Large intestine (tissue), 12 donors: ENCODE data around the gene SUSD6. TPM values are rescaled to one million over a fixed set of nuclear protein-coding genes. Genes with fewer than 3 reads are reported as not detected.

Source experiments
- DNase-seq, 2 donors: peaks; one replicate each; pipeline versions ENCODE4 v3.0.0 to v3.0.0-alpha.2; 2013
- H3K27ac ChIP-seq: one replicate; pipeline ENCODE4 v1.5.1; 2013; ENCODE audit warnings: low read length
- H3K27me3 ChIP-seq: 2 replicates; pipeline ENCODE4 v1.6.1; 2013; ENCODE audit warnings: low read length; ENCODE audit not compliant: control insufficient read depth, insufficient read depth
- H3K36me3 ChIP-seq: 2 replicates; pipeline ENCODE4 v1.6.1; 2013; ENCODE audit warnings: low read length; ENCODE audit not compliant: control insufficient read depth, insufficient read depth
- H3K4me1 ChIP-seq: one replicate; pipeline ENCODE4 v1.6.1; 2013; ENCODE audit warnings: low read length; ENCODE audit not compliant: control insufficient read depth, insufficient read depth
- H3K4me3 ChIP-seq: one replicate; pipeline ENCODE4 v1.5.1; 2013; ENCODE audit warnings: low read length
- H3K9me3 ChIP-seq: one replicate; pipeline ENCODE4 v1.6.1; 2013; ENCODE audit warnings: mild to moderate bottlenecking, low read depth, low read length, moderate library complexity; ENCODE audit not compliant: control insufficient read depth
- WGBS: methylation state at CpG from one replicate; pipeline ENCODE4 v1.1.5; 2013; ENCODE audit warnings: low lambda C conversion rate; ENCODE audit not compliant: insufficient coverage; 5-methylcytosine and 5-hydroxymethylcytosine counted together
- long read RNA-seq, 11 donors: transcript quantifications; one replicate each; lab custom pipeline, GENCODE V29; 2026
- polyA plus RNA-seq: library from polyadenylated mRNA; unstranded; fragments of 120-200 nt; gene quantifications from one replicate; pipeline ENCODE4 v1.2.1, GENCODE V29; 2013

The SUSD6 gene
- 40.4 TPM for polyA plus RNA-seq
- long read RNA-seq, donor 1, full-length matches to known transcripts, result 2 of 2 reads
- long read RNA-seq, donor 1, partial matches to known transcripts, result 0 of 2 reads
- long read RNA-seq, donor 1, other reads (novel, unspliced or antisense), result 0 of 2 reads
- long read RNA-seq, donor 2, full-length matches to known transcripts, result 4 of 4 reads
- long read RNA-seq, donor 2, partial matches to known transcripts, result 0 of 4 reads
- long read RNA-seq, donor 2, other reads (novel, unspliced or antisense), result 0 of 4 reads
- long read RNA-seq, donor 3, result 0 reads
- long read RNA-seq, donor 4, result 0 reads
- long read RNA-seq, donor 5, full-length matches to known transcripts, result 3 of 3 reads
- long read RNA-seq, donor 5, partial matches to known transcripts, result 0 of 3 reads
- long read RNA-seq, donor 5, other reads (novel, unspliced or antisense), result 0 of 3 reads
- long read RNA-seq, donor 6, full-length matches to known transcripts, result 8 of 8 reads
- long read RNA-seq, donor 6, partial matches to known transcripts, result 0 of 8 reads
- long read RNA-seq, donor 6, other reads (novel, unspliced or antisense), result 0 of 8 reads
- long read RNA-seq, donor 7, full-length matches to known transcripts, result 4 of 4 reads
- long read RNA-seq, donor 7, partial matches to known transcripts, result 0 of 4 reads
- long read RNA-seq, donor 7, other reads (novel, unspliced or antisense), result 0 of 4 reads
- long read RNA-seq, donor 8, full-length matches to known transcripts, result 2 of 2 reads
- long read RNA-seq, donor 8, partial matches to known transcripts, result 0 of 2 reads
- long read RNA-seq, donor 8, other reads (novel, unspliced or antisense), result 0 of 2 reads
- long read RNA-seq, donor 9, partial matches to known transcripts, result 60 of 61 reads
- long read RNA-seq, donor 9, other reads (novel, unspliced or antisense), result 0 of 61 reads
- long read RNA-seq, donor 10, full-length matches to known transcripts, result 6 of 11 reads
- long read RNA-seq, donor 10, partial matches to known transcripts, result 5 of 11 reads
- long read RNA-seq, donor 10, other reads (novel, unspliced or antisense), result 0 of 11 reads
- long read RNA-seq, donor 11, full-length matches to known transcripts, result 6 of 6 reads
- long read RNA-seq, donor 11, partial matches to known transcripts, result 0 of 6 reads
- long read RNA-seq, donor 11, other reads (novel, unspliced or antisense), result 0 of 6 reads

DNA sequence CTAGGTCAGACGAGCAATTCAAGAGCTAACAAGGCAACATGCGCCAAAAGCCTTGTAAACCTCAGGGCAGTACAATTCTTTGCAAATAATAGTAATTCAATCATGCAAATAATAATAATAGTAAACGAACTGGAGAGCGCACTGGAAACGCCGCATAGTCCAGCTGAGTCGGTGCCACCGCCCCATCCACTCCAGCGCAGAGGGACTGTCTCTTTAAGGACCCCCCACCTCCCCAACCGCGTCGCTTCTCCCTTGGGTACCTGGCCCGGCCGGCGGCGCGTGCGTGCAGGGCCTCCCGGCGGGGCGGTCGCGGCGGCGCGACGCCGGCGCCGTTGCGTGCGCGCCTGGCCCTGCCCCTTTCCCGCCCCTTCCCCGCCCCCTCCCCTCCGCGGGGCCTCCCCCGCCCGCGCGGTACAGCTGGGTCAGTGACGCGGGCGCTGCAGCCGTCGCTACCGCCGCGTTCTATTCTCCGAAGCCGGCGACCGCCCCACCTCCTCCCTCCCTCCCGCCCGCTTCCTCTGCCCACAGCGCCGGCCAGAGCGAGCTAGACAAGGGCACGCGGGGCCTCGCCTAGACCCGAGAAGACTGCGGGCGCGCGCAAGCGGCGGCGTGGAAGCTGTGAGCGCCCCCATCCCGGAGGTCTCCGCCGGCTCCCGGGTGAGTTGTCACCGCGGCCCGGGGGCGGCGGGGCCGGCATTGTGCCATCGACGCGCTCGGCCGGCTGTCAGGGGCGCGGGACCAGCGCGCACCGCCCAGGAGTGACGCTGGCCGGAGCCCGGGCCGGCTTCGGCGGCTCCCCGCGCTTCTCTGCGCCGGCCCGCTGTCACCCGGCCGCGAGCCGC lies at the start of gene SUSD6:
SUSD6 (plus strand) TSS at position 425 of the 842 bp plus-strand sequence. CDS start 46,997 bp downstream, outside the sequence.
- Histone ChIP-seq H3K27me3 (no peaks in the 10 kb centered on the region), H3K9me3 (no peaks in the 10 kb centered on the region), H3K4me1 (peaks cover 54% of the 10 kb centered on the region), H3K4me3 (peak within 1 kb of the TSS; percentile 78), H3K27ac (peak within 1 kb of the TSS; percentile 90), H3K36me3 (no peaks in the 10 kb centered on the region)
- no CpG with 5 or more reads among the region's 105 CpGs for WGBS
- peak; percentile 86 to 92 for DNase-seq

GRCh38 chr14:69561893-69562292 lies 49.5 kb upstream of the SUSD6 start:
- DNase-seq, result no peak
- H3K27me3 ChIP-seq, result peaks cover 56% of the 10 kb centered on the region
- H3K36me3 ChIP-seq, result no peaks in the 10 kb centered on the region
- no peaks in the 10 kb centered on the region for H3K4me1 ChIP-seq
- no peaks in the 10 kb centered on the region for H3K9me3 ChIP-seq
- no peak overlapping the region for H3K4me3 ChIP-seq
- H3K27ac ChIP-seq, result no peak overlapping the region

DNA sequence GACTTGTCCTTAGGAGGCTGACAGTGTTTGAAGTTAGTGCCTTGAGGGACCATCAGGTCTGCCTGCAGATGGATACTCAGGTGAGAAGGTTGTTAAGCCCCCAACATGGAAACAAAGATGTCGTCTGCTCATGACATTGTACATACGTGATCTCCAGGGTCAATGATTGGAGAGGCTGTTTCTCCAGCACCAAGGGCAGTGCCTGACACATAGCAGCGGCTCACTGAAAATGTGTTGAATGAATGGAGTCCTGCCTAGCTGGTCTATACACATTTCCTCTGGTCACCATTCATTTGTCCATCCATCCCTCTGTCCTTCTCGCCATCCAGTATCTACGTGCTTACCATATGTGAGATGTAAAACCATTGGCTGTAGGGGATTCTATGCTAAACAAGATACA lies 43.8 kb upstream of the SUSD6 start:
- Histone ChIP-seq H3K27ac (no peak overlapping the region), H3K36me3 (no peaks in the 10 kb centered on the region), H3K4me1 (no peaks in the 10 kb centered on the region), H3K27me3 (peaks cover 82% of the 10 kb centered on the region), H3K4me3 (no peak overlapping the region), H3K9me3 (peaks cover 10% of the 10 kb centered on the region)
- 100% methylated on average over 2 of the region's 5 CpGs for WGBS
- no peak for DNase-seq

DNA sequence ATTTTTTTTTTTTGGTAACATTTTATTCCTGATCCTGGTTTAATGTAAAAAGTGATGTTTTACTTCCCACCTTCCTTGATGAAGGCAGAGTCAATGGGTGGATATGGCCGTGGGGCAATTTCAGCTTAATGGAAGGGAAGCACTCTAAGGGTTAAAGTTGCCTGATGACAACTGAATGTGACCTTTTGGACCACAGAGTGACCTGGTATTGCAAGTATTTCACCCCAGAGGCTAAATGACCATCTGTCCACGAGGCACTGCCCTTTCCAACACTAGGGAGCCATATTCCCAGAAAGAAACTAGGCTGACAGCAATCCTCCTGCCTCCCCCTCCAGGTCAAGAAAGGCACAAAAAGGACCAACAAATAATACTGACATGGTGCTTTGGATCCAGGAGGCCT lies 41.5 kb upstream of the SUSD6 start:
- Histone ChIP-seq H3K9me3 (peaks cover 20% of the 10 kb centered on the region), H3K36me3 (no peaks in the 10 kb centered on the region), H3K27me3 (peaks cover 86% of the 10 kb centered on the region), H3K4me1 (peaks cover 4% of the 10 kb centered on the region), H3K27ac (no peak overlapping the region), H3K4me3 (no peak overlapping the region)
- WGBS, result no CpG with 5 or more reads among the region's 2 CpGs
- no peak for DNase-seq

GRCh38 chr14:69570836-69571330 lies 40.5 kb upstream of the SUSD6 start:
- H3K4me3 ChIP-seq, result no peak overlapping the region
- no CpG with 5 or more reads among the region's 7 CpGs for WGBS
- no peak overlapping the region for H3K27ac ChIP-seq
- H3K9me3 ChIP-seq, result peaks cover 20% of the 10 kb centered on the region
- no peak for DNase-seq
- H3K4me1 ChIP-seq, result peaks cover 4% of the 10 kb centered on the region
- H3K36me3 ChIP-seq, result no peaks in the 10 kb centered on the region
- peaks cover 91% of the 10 kb centered on the region for H3K27me3 ChIP-seq

GRCh38 chr14:69571449-69572029 lies 39.9 kb upstream of the SUSD6 start:
- Histone ChIP-seq H3K4me1 (peaks cover 4% of the 10 kb centered on the region), H3K27ac (no peak overlapping the region), H3K9me3 (peaks cover 20% of the 10 kb centered on the region), H3K4me3 (no peak overlapping the region), H3K27me3 (peaks cover 92% of the 10 kb centered on the region), H3K36me3 (no peaks in the 10 kb centered on the region)
- no CpG with 5 or more reads among the region's 62 CpGs for WGBS
- DNase-seq, result no peak

DNA sequence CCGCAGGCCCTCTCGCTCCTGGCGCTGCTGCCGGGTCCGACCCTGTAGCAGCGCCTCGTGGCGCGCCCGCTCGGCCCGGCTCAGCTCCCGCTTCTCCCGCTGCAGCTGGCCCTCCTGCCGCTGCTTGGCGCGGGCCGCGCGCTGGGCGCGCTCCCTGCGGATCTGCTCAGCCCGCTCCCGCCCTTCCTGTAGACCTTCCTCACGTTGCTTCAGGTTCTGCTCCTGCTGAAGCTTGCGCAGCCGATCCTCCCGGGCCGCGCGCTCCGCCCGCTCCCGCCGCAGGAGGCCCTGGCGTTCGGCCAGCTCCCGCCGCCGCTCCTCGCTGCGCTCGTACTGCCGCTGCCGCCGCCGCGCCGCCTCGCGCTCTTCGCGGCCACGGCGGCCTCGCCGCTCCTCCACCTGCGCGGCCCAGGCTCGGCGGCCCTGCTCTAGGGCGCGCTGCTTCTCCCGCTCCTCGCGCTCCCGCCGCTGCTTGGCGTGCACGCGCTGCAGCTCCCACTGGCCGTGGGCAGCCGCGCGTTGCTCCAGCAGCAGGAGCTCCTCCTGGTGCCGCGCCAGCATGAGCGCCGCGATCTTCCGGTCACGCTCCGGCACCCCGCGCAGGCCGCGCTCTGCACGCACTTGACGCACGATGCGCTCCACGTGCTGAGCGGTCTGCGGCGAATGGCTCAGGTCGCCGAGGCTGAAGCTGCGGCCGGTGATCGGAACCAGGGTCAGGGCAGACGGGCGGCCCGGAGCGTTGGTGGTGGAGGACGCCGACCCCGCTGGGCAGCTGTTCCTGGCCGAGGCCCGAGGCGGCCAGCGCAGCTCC lies 39.2 kb upstream of the SUSD6 start:
- H3K27ac ChIP-seq, result no peak overlapping the region
- peaks cover 4% of the 10 kb centered on the region for H3K4me1 ChIP-seq
- peak; percentile 35 to 71 for DNase-seq
- peaks cover 20% of the 10 kb centered on the region for H3K9me3 ChIP-seq
- WGBS, result no CpG with 5 or more reads among the region's 112 CpGs
- peaks cover 92% of the 10 kb centered on the region for H3K27me3 ChIP-seq
- no peak overlapping the region for H3K4me3 ChIP-seq
- no peaks in the 10 kb centered on the region for H3K36me3 ChIP-seq

DNA sequence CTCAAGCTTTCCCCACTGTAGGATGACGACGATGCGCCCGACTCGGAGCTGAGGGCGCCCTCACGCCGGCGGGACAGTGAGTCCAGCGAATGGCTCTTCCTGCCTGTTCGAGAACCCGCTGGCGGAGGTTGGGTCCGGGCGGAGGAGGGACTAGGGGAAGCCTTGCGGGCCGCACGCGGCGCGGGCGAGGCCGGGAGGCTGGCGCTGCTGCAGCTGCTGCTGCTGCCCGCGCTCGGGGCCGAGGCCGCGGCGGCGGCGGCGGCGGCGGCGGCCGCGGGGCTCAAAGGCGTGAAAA lies 38.6 kb upstream of the SUSD6 start:
- peaks cover 4% of the 10 kb centered on the region for H3K4me1 ChIP-seq
- no CpG with 5 or more reads among the region's 40 CpGs for WGBS
- H3K36me3 ChIP-seq, result no peaks in the 10 kb centered on the region
- peaks cover 20% of the 10 kb centered on the region for H3K9me3 ChIP-seq
- H3K27me3 ChIP-seq, result peaks cover 89% of the 10 kb centered on the region
- H3K4me3 ChIP-seq, result no peak overlapping the region
- DNase-seq, result no peak
- no peak overlapping the region for H3K27ac ChIP-seq

- peaks cover 84% of the 10 kb centered on the region for H3K27me3 ChIP-seq
- no peak overlapping the region for H3K4me3 ChIP-seq
- H3K4me1 ChIP-seq, result peaks cover 4% of the 10 kb centered on the region
- no peaks in the 10 kb centered on the region for H3K36me3 ChIP-seq
- no peak overlapping the region for H3K27ac ChIP-seq
- H3K9me3 ChIP-seq, result peaks cover 20% of the 10 kb centered on the region
- no CpG with 5 or more reads among the region's 51 CpGs for WGBS
- no peak for DNase-seq
Observed at GRCh38 chr14:69573205-69573830, 38.1 kb upstream of the SUSD6 start.
